Measurements from ENCODE around the gene WNT3. TPM values are rescaled to one million over a fixed set of nuclear protein-coding genes. Genes with fewer than 3 reads are reported as not detected.

The WNT3 gene
- total RNA-seq, 2 donors from 2014 or later = 19.9 to 21.8 TPM

GRCh38 chr17:46850688-46851028 is 32.2 kb upstream of the WNT3 start:
- H3K36me3 Mint-ChIP-seq (ENCODE audit: low read depth) = no peaks in the 10 kb centered on the region
- peaks cover 70% of the 10 kb centered on the region for H3K27me3 ChIP-seq (ENCODE audit: control insufficient read depth, insufficient read depth, low read length, poor library complexity, severe bottlenecking)

DNA sequence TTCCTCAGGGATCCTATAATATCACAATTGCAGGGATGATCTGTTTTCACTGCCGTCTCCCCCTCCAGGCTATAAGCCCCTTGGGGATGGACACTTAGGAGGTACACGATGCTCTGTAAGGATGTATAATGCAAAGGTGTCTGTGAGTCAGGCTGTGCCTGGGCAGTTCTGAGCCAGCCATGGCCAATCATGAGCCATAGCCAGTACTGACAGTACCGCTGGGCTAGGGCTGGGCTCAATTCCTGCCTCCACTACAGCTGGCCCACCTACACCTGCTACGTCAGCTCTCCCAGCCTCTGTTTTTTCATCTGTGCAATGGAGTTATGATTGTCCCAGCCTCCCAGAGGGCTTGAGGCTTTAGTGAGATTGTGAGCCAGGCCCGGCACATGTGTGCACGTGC is 30.0 kb upstream of the WNT3 start:
- peaks cover 65% of the 10 kb centered on the region for H3K27me3 ChIP-seq (ENCODE audit: control insufficient read depth, insufficient read depth, low read length, poor library complexity, severe bottlenecking)
- Mint-ChIP-seq H3K36me3 (ENCODE audit: low read depth) (no peaks in the 10 kb centered on the region), H3K27ac (no peak overlapping the region), H3K4me1 (peaks cover 4% of the 10 kb centered on the region), H3K27me3 (ENCODE audit: insufficient read depth) (peaks cover 74% of the 10 kb centered on the region), H3K9me3 (peaks cover 1% of the 10 kb centered on the region), H3K4me3 (no peak overlapping the region)
- no peaks in the 10 kb centered on the region for H3K9me3 ChIP-seq (ENCODE audit: control insufficient read depth, low read length)
- no peak overlapping the region for H3K4me3 ChIP-seq (ENCODE audit: low read length)
- DNase-seq = peak; percentile 51
- no peak overlapping the region for H3K9ac ChIP-seq (ENCODE audit: extremely low read depth, low read length, poor library complexity, severe bottlenecking)
- H3K4me1 ChIP-seq (ENCODE audit: control insufficient read depth, insufficient read depth, low read length) = no peaks in the 10 kb centered on the region
- no peak for TF ChIP-seq CTCF (conservative IDR thresholded peaks at IDR 0.05)
- H3K36me3 ChIP-seq (ENCODE audit: control insufficient read depth, insufficient read depth, low read length) = no peaks in the 10 kb centered on the region
- WGBS, 2 experiments (ENCODE audit: insufficient coverage in 1 of 2, insufficient read length in 1 of 2) = 80 to 90% methylated on average over 3 to 4 of the region's 6 CpGs
- H3K27ac ChIP-seq (ENCODE audit: low read depth, low read length) = no peak overlapping the region

More at GRCh38 chr17:46850688-46851028, 32.2 kb upstream of the WNT3 start:
- Histone ChIP-seq H3K9ac (ENCODE audit: extremely low read depth, low read length, poor library complexity, severe bottlenecking) (no peak overlapping the region), H3K36me3 (ENCODE audit: control insufficient read depth, insufficient read depth, low read length) (no peaks in the 10 kb centered on the region), H3K9me3 (ENCODE audit: control insufficient read depth, low read length) (no peaks in the 10 kb centered on the region), H3K4me3 (ENCODE audit: low read length) (peak overlapping the region; percentile 69), H3K27ac (ENCODE audit: low read depth, low read length) (no peak overlapping the region), H3K4me1 (ENCODE audit: control insufficient read depth, insufficient read depth, low read length) (no peaks in the 10 kb centered on the region)
- H3K4me1 Mint-ChIP-seq = peaks cover 4% of the 10 kb centered on the region
- peak overlapping the region; percentile 64 for H3K4me3 Mint-ChIP-seq
- no peak for TF ChIP-seq CTCF (conservative IDR thresholded peaks at IDR 0.05)
- DNase-seq = no peak
- peaks cover 88% of the 10 kb centered on the region for H3K27me3 Mint-ChIP-seq (ENCODE audit: insufficient read depth)
- no peak overlapping the region for H3K27ac Mint-ChIP-seq
- H3K9me3 Mint-ChIP-seq = no peaks in the 10 kb centered on the region
- 52% methylated on average over 7 to 13 of the region's 13 CpGs for WGBS, 2 experiments (ENCODE audit: insufficient coverage in 1 of 2, insufficient read length in 1 of 2)

- H3K27ac Mint-ChIP-seq = no peak overlapping the region
- Histone ChIP-seq H3K36me3 (ENCODE audit: control insufficient read depth, insufficient read depth, low read length) (no peaks in the 10 kb centered on the region), H3K4me1 (ENCODE audit: control insufficient read depth, insufficient read depth, low read length) (no peaks in the 10 kb centered on the region), H3K9me3 (ENCODE audit: control insufficient read depth, low read length) (peaks cover 10% of the 10 kb centered on the region), H3K4me3 (ENCODE audit: low read length) (no peak overlapping the region), H3K27me3 (ENCODE audit: control insufficient read depth, insufficient read depth, low read length, poor library complexity, severe bottlenecking) (peaks cover 55% of the 10 kb centered on the region), H3K27ac (ENCODE audit: low read depth, low read length) (no peak overlapping the region), H3K9ac (ENCODE audit: extremely low read depth, low read length, poor library complexity, severe bottlenecking) (no peak overlapping the region)
- DNase-seq = peak; percentile 45
- H3K4me1 Mint-ChIP-seq = peaks cover 4% of the 10 kb centered on the region
- TF ChIP-seq CTCF (conservative IDR thresholded peaks at IDR 0.05) = no peak
- 80 to 87% methylated on average over 5 to 8 of the region's 8 CpGs for WGBS, 2 experiments (ENCODE audit: insufficient coverage in 1 of 2, insufficient read length in 1 of 2)
- peaks cover 2% of the 10 kb centered on the region for H3K36me3 Mint-ChIP-seq (ENCODE audit: low read depth)
- peaks cover 67% of the 10 kb centered on the region for H3K27me3 Mint-ChIP-seq (ENCODE audit: insufficient read depth)
- H3K4me3 Mint-ChIP-seq = no peak overlapping the region
- H3K9me3 Mint-ChIP-seq = peaks cover 11% of the 10 kb centered on the region
Observed at GRCh38 chr17:46847204-46848191, 29.0 kb upstream of the WNT3 start.
